ENCODE measurements around the gene FAM163B. TPM values are rescaled to one million over a fixed set of nuclear protein-coding genes. Genes with fewer than 3 reads are reported as not detected.

FAM163B gene
- total and polyA plus RNA-seq, 2 experiments from 2014 or later: 0.60 to 1.3 TPM

DNA sequence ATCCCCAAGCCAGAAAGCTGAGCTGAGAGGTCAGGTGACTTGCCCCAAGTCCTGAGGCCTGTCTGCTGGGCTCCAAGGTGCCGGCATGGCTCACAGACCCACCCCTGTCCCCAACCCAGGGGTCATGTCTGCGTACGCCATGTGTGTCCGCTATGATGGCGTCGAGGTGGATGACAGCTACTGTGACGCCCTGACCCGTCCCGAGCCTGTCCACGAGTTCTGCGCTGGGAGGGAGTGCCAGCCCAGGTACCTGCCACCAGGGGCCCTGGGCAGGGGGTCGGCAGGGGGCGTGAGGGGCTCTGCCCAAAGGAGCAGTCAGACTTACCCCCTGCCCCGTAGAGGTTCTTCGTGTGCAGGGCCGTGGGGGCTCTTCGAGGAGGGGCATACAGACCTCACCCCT lies 42.4 kb downstream of the FAM163B start:
- no peak overlapping the region for H3K4me3 ChIP-seq
- no peaks in the 10 kb centered on the region for H3K79me2 ChIP-seq (replicated peaks; ENCODE audit: insufficient read depth)
- H3K4me2 ChIP-seq: no peak overlapping the region
- peaks cover 4% of the 10 kb centered on the region for H3K27me3 Mint-ChIP-seq (ENCODE audit: insufficient read depth, low read depth, poor library complexity)
- ATAC-seq (no peak), DNase-seq (ENCODE audit: low spot score) (no peak)
- peaks cover 20% of the 10 kb centered on the region for H3K4me1 Mint-ChIP-seq
- H4K20me1 ChIP-seq (replicated peaks; ENCODE audit: insufficient read depth): no peaks in the 10 kb centered on the region
- no peaks in the 10 kb centered on the region for H3K9me2 ChIP-seq (ENCODE audit: insufficient read depth)
- H2AFZ ChIP-seq: no peak overlapping the region
- no peaks in the 10 kb centered on the region; the same call in 2 of the 3 replicates for H3K36me3 Mint-ChIP-seq (ENCODE audit: low read depth)
- H3F3A ChIP-seq (replicated peaks; ENCODE audit: low read depth): no peaks in the 10 kb centered on the region
- no peaks in the 10 kb centered on the region for H3K36me3 ChIP-seq (ENCODE audit: insufficient read depth)
- H3K9me3 Mint-ChIP-seq: no peaks in the 10 kb centered on the region
- H3K4me3 Mint-ChIP-seq: no peak overlapping the region
- H3K27me3 ChIP-seq (ENCODE audit: insufficient read depth): no peaks in the 10 kb centered on the region
- H3K4me1 ChIP-seq (ENCODE audit: insufficient read depth): no peaks in the 10 kb centered on the region
- no peak overlapping the region for H3K27ac ChIP-seq (ENCODE audit: low read depth)
- TF ChIP-seq, protein P1, sequence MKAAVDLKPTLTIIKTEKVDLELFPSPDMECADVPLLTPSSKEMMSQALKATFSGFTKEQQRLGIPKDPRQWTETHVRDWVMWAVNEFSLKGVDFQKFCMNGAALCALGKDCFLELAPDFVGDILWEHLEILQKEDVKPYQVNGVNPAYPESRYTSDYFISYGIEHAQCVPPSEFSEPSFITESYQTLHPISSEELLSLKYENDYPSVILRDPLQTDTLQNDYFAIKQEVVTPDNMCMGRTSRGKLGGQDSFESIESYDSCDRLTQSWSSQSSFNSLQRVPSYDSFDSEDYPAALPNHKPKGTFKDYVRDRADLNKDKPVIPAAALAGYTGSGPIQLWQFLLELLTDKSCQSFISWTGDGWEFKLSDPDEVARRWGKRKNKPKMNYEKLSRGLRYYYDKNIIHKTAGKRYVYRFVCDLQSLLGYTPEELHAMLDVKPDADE (IDR thresholded peaks at IDR 0.05): no peak
- TF ChIP-seq, protein P2, sequence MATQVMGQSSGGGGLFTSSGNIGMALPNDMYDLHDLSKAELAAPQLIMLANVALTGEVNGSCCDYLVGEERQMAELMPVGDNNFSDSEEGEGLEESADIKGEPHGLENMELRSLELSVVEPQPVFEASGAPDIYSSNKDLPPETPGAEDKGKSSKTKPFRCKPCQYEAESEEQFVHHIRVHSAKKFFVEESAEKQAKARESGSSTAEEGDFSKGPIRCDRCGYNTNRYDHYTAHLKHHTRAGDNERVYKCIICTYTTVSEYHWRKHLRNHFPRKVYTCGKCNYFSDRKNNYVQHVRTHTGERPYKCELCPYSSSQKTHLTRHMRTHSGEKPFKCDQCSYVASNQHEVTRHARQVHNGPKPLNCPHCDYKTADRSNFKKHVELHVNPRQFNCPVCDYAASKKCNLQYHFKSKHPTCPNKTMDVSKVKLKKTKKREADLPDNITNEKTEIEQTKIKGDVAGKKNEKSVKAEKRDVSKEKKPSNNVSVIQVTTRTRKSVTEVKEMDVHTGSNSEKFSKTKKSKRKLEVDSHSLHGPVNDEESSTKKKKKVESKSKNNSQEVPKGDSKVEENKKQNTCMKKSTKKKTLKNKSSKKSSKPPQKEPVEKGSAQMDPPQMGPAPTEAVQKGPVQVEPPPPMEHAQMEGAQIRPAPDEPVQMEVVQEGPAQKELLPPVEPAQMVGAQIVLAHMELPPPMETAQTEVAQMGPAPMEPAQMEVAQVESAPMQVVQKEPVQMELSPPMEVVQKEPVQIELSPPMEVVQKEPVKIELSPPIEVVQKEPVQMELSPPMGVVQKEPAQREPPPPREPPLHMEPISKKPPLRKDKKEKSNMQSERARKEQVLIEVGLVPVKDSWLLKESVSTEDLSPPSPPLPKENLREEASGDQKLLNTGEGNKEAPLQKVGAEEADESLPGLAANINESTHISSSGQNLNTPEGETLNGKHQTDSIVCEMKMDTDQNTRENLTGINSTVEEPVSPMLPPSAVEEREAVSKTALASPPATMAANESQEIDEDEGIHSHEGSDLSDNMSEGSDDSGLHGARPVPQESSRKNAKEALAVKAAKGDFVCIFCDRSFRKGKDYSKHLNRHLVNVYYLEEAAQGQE (IDR thresholded peaks at IDR 0.05; ENCODE audit: unreplicated experiment): no peak
- no peak for TF ChIP-seq POLR2AphosphoS5 (IDR thresholded peaks at IDR 0.05; ENCODE audit: low read depth)
- no peak for TF ChIP-seq EZH2phosphoT487 (IDR thresholded peaks at IDR 0.05; ENCODE audit: unreplicated experiment)
- TF ChIP-seq NANOG (IDR thresholded peaks at IDR 0.05; ENCODE audit: borderline replicate concordance): no peak
- TF ChIP-seq ZNF114 (CRISPR knock-in tag; IDR thresholded peaks at IDR 0.05): no peak
- TF ChIP-seq JUNB (IDR thresholded peaks at IDR 0.05; ENCODE audit: unreplicated experiment): no peak
- TF ChIP-seq, protein P3, sequence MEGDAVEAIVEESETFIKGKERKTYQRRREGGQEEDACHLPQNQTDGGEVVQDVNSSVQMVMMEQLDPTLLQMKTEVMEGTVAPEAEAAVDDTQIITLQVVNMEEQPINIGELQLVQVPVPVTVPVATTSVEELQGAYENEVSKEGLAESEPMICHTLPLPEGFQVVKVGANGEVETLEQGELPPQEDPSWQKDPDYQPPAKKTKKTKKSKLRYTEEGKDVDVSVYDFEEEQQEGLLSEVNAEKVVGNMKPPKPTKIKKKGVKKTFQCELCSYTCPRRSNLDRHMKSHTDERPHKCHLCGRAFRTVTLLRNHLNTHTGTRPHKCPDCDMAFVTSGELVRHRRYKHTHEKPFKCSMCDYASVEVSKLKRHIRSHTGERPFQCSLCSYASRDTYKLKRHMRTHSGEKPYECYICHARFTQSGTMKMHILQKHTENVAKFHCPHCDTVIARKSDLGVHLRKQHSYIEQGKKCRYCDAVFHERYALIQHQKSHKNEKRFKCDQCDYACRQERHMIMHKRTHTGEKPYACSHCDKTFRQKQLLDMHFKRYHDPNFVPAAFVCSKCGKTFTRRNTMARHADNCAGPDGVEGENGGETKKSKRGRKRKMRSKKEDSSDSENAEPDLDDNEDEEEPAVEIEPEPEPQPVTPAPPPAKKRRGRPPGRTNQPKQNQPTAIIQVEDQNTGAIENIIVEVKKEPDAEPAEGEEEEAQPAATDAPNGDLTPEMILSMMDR (conservative IDR thresholded peaks at IDR 0.05; ENCODE audit: low read depth in 2 of 2): no peak
- H3K27ac Mint-ChIP-seq: no peak overlapping the region

DNA sequence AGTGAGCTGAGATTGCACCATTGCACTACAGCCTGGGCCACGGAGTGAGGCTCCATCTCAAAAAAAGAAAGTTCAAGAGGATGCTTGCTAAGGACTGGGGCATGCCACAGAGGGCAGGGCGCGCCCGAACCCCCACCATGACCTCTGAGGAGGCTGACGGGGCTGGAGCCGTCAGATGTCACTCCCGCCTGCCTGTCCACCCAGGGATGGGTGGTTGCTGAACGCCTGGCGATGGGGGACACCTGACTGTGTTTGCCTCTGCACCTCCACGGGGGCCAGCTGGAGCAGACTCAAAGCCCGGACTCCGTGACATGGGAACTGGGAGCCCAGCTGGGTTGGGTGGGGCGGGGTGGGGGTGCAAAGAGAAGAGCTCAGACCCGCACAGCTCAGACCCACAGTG lies 42.8 kb downstream of the FAM163B start:
- Histone ChIP-seq H3K4me1 (ENCODE audit: insufficient read depth) (no peaks in the 10 kb centered on the region), H3F3A (replicated peaks; ENCODE audit: low read depth) (no peaks in the 10 kb centered on the region), H3K27me3 (ENCODE audit: insufficient read depth) (no peaks in the 10 kb centered on the region), H3K27ac (ENCODE audit: low read depth) (no peak overlapping the region), H2AFZ (no peak overlapping the region), H3K9me2 (ENCODE audit: insufficient read depth) (no peaks in the 10 kb centered on the region), H3K4me3 (no peak overlapping the region), H3K36me3 (ENCODE audit: insufficient read depth) (no peaks in the 10 kb centered on the region), H4K20me1 (replicated peaks; ENCODE audit: insufficient read depth) (no peaks in the 10 kb centered on the region), H3K79me2 (replicated peaks; ENCODE audit: insufficient read depth) (no peaks in the 10 kb centered on the region), H3K4me2 (no peak overlapping the region)
- no peak for ATAC-seq
- H3K27me3 Mint-ChIP-seq (ENCODE audit: insufficient read depth, low read depth, poor library complexity): peaks cover 4% of the 10 kb centered on the region
- H3K36me3 Mint-ChIP-seq (ENCODE audit: low read depth): no peaks in the 10 kb centered on the region; the same call in 2 of the 3 replicates
- no peak for DNase-seq (ENCODE audit: low spot score)
- TF ChIP-seq STAT1 (IDR thresholded peaks at IDR 0.05; ENCODE audit: unreplicated experiment): no peak
- no peak for TF ChIP-seq JUNB (IDR thresholded peaks at IDR 0.05; ENCODE audit: unreplicated experiment)
- no peak for TF ChIP-seq ZNF331 (CRISPR knock-in tag; IDR thresholded peaks at IDR 0.05; ENCODE audit: low read depth)
- peaks cover 20% of the 10 kb centered on the region for H3K4me1 Mint-ChIP-seq
- H3K27ac Mint-ChIP-seq: no peak overlapping the region; the same call in 1 of the 2 replicates
- H3K9me3 Mint-ChIP-seq: no peaks in the 10 kb centered on the region
- H3K4me3 Mint-ChIP-seq: no peak overlapping the region
